Neural progenitor cell (in vitro differentiated cells): ENCODE results near the gene RET. TPM values are rescaled to one million over a fixed set of nuclear protein-coding genes. Genes with fewer than 3 reads are reported as not detected.
A peak's percentile ranks its signal among the peaks of the same experiment; 100 is the strongest.

Experiments
- DNase-seq: peaks from one replicate; pipeline ENCODE4 v3.0.0-alpha.2; 2016; ENCODE audit warnings: low spot score
- H2AFZ ChIP-seq: fragments of 200-600 bp; sonication (generic); replicated peaks from 2 replicates; pipeline ENCODE4 v1.6.1; 2016; ENCODE audit warnings: antibody characterized with exemption
- H3F3A ChIP-seq: fragments of 200-600 bp; sonication (generic); 2 replicates; pipeline ENCODE4 v1.6.1; 2016; ENCODE audit warnings: antibody characterized with exemption, low read depth
- H3K27ac ChIP-seq: fragments of 200-600 bp; sonication (generic); 2 replicates; pipeline ENCODE4 v1.5.1; 2016; ENCODE audit warnings: mild to moderate bottlenecking
- H3K27me3 ChIP-seq: fragments of 200-600 bp; sonication (generic); 2 replicates; pipeline ENCODE4 v1.6.1; 2016; ENCODE audit warnings: mild to moderate bottlenecking, moderate library complexity
- H3K36me3 ChIP-seq: fragments of 200-600 bp; sonication (generic); 2 replicates; pipeline ENCODE4 v1.5.1; 2016
- H3K4me1 ChIP-seq: fragments of 200-600 bp; sonication (generic); 2 replicates; pipeline ENCODE4 v1.6.1; 2016; ENCODE audit warnings: mixed run types
- H3K4me2 ChIP-seq: fragments of 200-600 bp; sonication (generic); 2 replicates; pipeline ENCODE4 v1.6.1; 2016
- H3K4me3 ChIP-seq: fragments of 200-600 bp; sonication (generic); 2 replicates; pipeline ENCODE4 v1.5.1; 2016
- H3K79me2 ChIP-seq: fragments of 200-600 bp; sonication (generic); 2 replicates; pipeline ENCODE4 v1.6.1; 2016; ENCODE audit warnings: low read depth
- H3K9ac ChIP-seq: fragments of 200-600 bp; sonication (generic); 2 replicates; pipeline ENCODE4 v1.6.1; 2016
- H3K9me3 ChIP-seq: fragments of 200-600 bp; sonication (generic); 2 replicates; pipeline ENCODE4 v1.5.1; 2016; ENCODE audit warnings: low read depth
- H4K20me1 ChIP-seq: fragments of 200-600 bp; sonication (generic); 2 replicates; pipeline ENCODE4 v1.6.1; 2016; ENCODE audit warnings: low read depth
- H3K27ac Mint-ChIP-seq: 3 replicates; pipeline ENCODE4 v1.8.0; 2021; ENCODE audit warnings: mixed read lengths
- H3K27me3 Mint-ChIP-seq: 2 replicates; pipeline ENCODE4 v1.8.0; 2022; ENCODE audit warnings: low read depth, mild to moderate bottlenecking, inconsistent platforms, moderate library complexity, mixed read lengths; ENCODE audit not compliant: insufficient read depth
- H3K36me3 Mint-ChIP-seq: 3 replicates; pipeline ENCODE4 v1.8.0; 2021; ENCODE audit warnings: mixed read lengths
- H3K4me1 Mint-ChIP-seq: 3 replicates; pipeline ENCODE4 v1.8.0; 2021; ENCODE audit warnings: mixed read lengths
- H3K4me3 Mint-ChIP-seq: 3 replicates; pipeline ENCODE4 v1.8.0; 2021; ENCODE audit warnings: mild to moderate bottlenecking, moderate library complexity, mixed read lengths
- H3K9me3 Mint-ChIP-seq: 3 replicates; pipeline ENCODE4 v1.8.0; 2020; ENCODE audit warnings: mixed read lengths
- EZH2 ChIP-seq: fragments of 200-600 bp; sonication (generic); IDR thresholded peaks from 2 replicates; pipeline ENCODE4 v1.6.1; 2017; ENCODE audit warnings: antibody characterized with exemption, mild to moderate bottlenecking, moderate library complexity
- EZH2phosphoT487 ChIP-seq: fragments of 200-600 bp; sonication (generic); IDR thresholded peaks from 2 replicates; pipeline ENCODE4 v1.6.1; 2017; ENCODE audit warnings: antibody characterized with exemption
- total RNA-seq: library from RNA; depleted of rRNA; stranded (reverse); fragments of >200 nt; gene quantifications from 2 replicates; pipeline ENCODE4 v1.2.3, GENCODE V29; 2015; ENCODE audit warnings: low replicate concordance
- TF ChIP-seq, protein P1 (sequence below): fragments of 200-600 bp; sonication (generic); IDR thresholded peaks from 2 replicates; pipeline ENCODE4 v1.5.1; 2017; ENCODE audit warnings: antibody characterized with exemption, mild to moderate bottlenecking

The RET gene
- total RNA-seq, 1 donor from 2014 or later: 1.4 TPM

DNA sequence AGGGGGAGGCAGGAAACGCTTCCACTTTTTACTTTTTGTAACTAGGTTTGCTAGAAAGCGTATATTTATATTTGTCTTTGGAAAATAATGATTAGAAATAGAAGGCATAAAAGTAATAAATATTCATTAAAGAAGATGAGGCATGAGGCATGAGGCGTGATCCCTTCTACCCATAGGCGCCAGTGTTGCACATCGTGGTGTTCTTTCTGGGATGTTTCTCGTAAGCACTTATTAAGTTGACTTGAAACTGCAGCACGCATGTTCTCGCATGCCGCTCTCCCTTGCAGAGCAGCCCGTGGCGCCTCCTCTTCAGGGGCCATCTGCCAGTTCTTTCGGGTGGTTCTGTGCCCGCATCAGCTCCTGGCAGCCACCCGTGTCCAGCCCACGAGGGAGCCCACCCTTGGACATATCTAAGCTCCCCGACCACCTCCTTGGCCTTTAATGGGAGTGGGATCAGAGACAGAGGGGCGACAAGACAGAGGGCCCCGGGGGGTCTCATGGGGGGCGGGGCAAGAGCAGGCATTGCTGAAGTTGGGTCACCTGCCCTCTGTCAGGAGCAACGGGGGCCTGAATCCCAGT lies 32.9 kb downstream of the RET start:
- Histone ChIP-seq H3K4me1 (no peaks in the 10 kb centered on the region), H3K4me3 (no peak overlapping the region), H3K9ac (no peak overlapping the region), H4K20me1 (no peaks in the 10 kb centered on the region), H3F3A (no peaks in the 10 kb centered on the region), H2AFZ (peak overlapping the region; percentile 20), H3K4me2 (no peak overlapping the region), H3K79me2 (no peaks in the 10 kb centered on the region), H3K27ac (no peak overlapping the region), H3K9me3 (no peaks in the 10 kb centered on the region), H3K27me3 (peaks cover 6% of the 10 kb centered on the region), H3K36me3 (no peaks in the 10 kb centered on the region)
- Mint-ChIP-seq H3K9me3 (no peaks in the 10 kb centered on the region), H3K4me3 (no peak overlapping the region), H3K27ac (no peak overlapping the region), H3K27me3 (peaks cover 2% of the 10 kb centered on the region), H3K36me3 (no peaks in the 10 kb centered on the region), H3K4me1 (no peaks in the 10 kb centered on the region)
- no peak for DNase-seq
- TF ChIP-seq, protein P1, sequence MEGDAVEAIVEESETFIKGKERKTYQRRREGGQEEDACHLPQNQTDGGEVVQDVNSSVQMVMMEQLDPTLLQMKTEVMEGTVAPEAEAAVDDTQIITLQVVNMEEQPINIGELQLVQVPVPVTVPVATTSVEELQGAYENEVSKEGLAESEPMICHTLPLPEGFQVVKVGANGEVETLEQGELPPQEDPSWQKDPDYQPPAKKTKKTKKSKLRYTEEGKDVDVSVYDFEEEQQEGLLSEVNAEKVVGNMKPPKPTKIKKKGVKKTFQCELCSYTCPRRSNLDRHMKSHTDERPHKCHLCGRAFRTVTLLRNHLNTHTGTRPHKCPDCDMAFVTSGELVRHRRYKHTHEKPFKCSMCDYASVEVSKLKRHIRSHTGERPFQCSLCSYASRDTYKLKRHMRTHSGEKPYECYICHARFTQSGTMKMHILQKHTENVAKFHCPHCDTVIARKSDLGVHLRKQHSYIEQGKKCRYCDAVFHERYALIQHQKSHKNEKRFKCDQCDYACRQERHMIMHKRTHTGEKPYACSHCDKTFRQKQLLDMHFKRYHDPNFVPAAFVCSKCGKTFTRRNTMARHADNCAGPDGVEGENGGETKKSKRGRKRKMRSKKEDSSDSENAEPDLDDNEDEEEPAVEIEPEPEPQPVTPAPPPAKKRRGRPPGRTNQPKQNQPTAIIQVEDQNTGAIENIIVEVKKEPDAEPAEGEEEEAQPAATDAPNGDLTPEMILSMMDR: no peak
- TF ChIP-seq EZH2 (no peak), EZH2phosphoT487 (no peak)

- Histone ChIP-seq H3K4me1 (no peaks in the 10 kb centered on the region), H3K9me3 (no peaks in the 10 kb centered on the region), H3K9ac (no peak overlapping the region), H3K36me3 (no peaks in the 10 kb centered on the region), H3K27ac (no peak overlapping the region), H3K79me2 (no peaks in the 10 kb centered on the region), H2AFZ (peak overlapping the region; percentile 20), H3K4me3 (no peak overlapping the region), H3K4me2 (no peak overlapping the region), H3K27me3 (no peaks in the 10 kb centered on the region), H4K20me1 (no peaks in the 10 kb centered on the region), H3F3A (no peaks in the 10 kb centered on the region)
- Mint-ChIP-seq H3K9me3 (no peaks in the 10 kb centered on the region), H3K4me3 (no peak overlapping the region), H3K27me3 (no peaks in the 10 kb centered on the region), H3K27ac (no peak overlapping the region), H3K36me3 (no peaks in the 10 kb centered on the region), H3K4me1 (no peaks in the 10 kb centered on the region)
- no peak for DNase-seq
- TF ChIP-seq EZH2 (no peak), EZH2phosphoT487 (no peak)
- TF ChIP-seq, protein P1: no peak
Measured at GRCh38 chr10:43110338-43111071, 33.6 kb downstream of the RET start.

DNA sequence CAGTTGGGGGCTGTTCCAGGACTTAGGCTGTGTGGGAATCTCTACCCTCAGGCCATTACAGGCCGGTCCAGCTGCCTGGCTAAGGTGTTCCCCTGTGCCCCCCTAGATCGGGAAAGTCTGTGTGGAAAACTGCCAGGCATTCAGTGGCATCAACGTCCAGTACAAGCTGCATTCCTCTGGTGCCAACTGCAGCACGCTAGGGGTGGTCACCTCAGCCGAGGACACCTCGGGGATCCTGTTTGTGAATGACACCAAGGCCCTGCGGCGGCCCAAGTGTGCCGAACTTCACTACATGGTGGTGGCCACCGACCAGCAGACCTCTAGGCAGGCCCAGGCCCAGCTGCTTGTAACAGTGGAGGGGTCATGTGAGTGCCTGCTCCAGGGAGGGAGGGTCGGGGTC lies 34.2 kb downstream of the RET start:
- no peak overlapping the region for H3K4me3 Mint-ChIP-seq
- no peaks in the 10 kb centered on the region for H3K9me3 ChIP-seq
- H4K20me1 ChIP-seq: no peaks in the 10 kb centered on the region
- H3K9me3 Mint-ChIP-seq: no peaks in the 10 kb centered on the region
- H3K4me2 ChIP-seq: no peak overlapping the region
- no peaks in the 10 kb centered on the region for H3K27me3 ChIP-seq
- H2AFZ ChIP-seq: no peak overlapping the region
- H3K36me3 ChIP-seq: no peaks in the 10 kb centered on the region
- no peaks in the 10 kb centered on the region for H3K79me2 ChIP-seq
- no peaks in the 10 kb centered on the region for H3K27me3 Mint-ChIP-seq
- H3K4me3 ChIP-seq: no peak overlapping the region
- H3K9ac ChIP-seq: no peak overlapping the region
- no peak overlapping the region for H3K27ac Mint-ChIP-seq
- TF ChIP-seq EZH2: no peak
- TF ChIP-seq, protein P1: no peak
- TF ChIP-seq EZH2phosphoT487: no peak
- DNase-seq: no peak
- H3K4me1 Mint-ChIP-seq: no peaks in the 10 kb centered on the region
- no peaks in the 10 kb centered on the region for H3F3A ChIP-seq
- H3K36me3 Mint-ChIP-seq: no peaks in the 10 kb centered on the region
- H3K4me1 ChIP-seq: no peaks in the 10 kb centered on the region
- no peak overlapping the region for H3K27ac ChIP-seq
